ENCODE data around the gene MAPRE3.

DNA sequence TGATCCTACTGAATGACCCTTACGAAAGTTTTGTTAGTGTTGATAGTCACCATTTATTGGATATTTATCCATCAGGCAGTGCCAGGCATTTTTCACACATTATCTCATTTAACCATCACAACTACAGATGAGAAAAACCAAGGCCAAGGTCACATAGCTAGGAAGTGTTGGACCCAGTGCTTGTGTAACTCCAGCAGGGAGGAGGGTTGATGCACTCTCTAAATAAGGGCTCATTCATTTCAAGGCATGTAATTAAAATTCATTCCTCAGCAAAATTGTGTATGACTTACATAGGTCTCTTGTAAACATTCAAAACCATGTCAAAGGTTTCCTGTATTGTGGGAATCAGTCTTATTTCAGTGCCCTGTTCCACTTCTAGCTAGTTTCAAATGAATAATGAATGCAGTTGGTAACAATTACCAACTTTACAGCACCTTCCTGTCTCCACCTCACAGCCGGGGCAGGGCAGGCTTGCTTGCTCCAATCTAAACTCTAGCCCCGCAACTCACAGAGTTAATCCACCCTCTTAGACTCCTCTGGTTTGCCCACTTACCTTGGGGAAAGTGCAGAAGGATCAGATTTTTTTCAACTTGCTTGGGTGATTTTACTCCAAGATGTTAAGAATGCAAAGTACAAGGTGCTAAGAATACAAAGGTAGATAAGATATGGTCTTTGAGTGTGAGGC is 5.8 kb upstream of the MAPRE3 start:
- TF ChIP-seq, protein P1, sequence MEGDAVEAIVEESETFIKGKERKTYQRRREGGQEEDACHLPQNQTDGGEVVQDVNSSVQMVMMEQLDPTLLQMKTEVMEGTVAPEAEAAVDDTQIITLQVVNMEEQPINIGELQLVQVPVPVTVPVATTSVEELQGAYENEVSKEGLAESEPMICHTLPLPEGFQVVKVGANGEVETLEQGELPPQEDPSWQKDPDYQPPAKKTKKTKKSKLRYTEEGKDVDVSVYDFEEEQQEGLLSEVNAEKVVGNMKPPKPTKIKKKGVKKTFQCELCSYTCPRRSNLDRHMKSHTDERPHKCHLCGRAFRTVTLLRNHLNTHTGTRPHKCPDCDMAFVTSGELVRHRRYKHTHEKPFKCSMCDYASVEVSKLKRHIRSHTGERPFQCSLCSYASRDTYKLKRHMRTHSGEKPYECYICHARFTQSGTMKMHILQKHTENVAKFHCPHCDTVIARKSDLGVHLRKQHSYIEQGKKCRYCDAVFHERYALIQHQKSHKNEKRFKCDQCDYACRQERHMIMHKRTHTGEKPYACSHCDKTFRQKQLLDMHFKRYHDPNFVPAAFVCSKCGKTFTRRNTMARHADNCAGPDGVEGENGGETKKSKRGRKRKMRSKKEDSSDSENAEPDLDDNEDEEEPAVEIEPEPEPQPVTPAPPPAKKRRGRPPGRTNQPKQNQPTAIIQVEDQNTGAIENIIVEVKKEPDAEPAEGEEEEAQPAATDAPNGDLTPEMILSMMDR (conservative IDR thresholded peaks at IDR 0.05): no peak
- TF ChIP-seq ZFX (IDR thresholded peaks at IDR 0.05): no peak

Data from C4-2B (cell line).